SK-N-SH (cell line): ENCODE data around the gene KRTAP10-8.

ENCODE experiments used
- CHD2 ChIP-seq: fragments of 150-350 bp; IDR thresholded peaks from 2 replicates; pipeline ENCODE4 v1.6.1; 2018; ENCODE audit warnings: low read length; ENCODE audit not compliant: partially characterized antibody
- EP300 ChIP-seq, 2 experiments: IDR thresholded peaks; 2 replicates each; pipeline versions ENCODE4 v1.4.0 to v1.6.1; 2012; ENCODE audit warnings: borderline replicate concordance in 1 of 2, low read depth in 1 of 2, low read length in 1 of 2
- EZH2phosphoT487 ChIP-seq: fragments of 200-600 bp; sonication (generic); IDR thresholded peaks from 2 replicates; pipeline ENCODE4 v1.6.1; 2017; ENCODE audit warnings: low read depth, mixed run types, mild to moderate bottlenecking, antibody characterized with exemption, moderate library complexity, borderline replicate concordance
- FOXM1 ChIP-seq: IDR thresholded peaks from 2 replicates; pipeline ENCODE4 v1.4.0; 2012; ENCODE audit warnings: low read depth, mild to moderate bottlenecking
- JUND ChIP-seq: IDR thresholded peaks from 2 replicates; pipeline ENCODE4 v1.4.0; 2012
- MXI1 ChIP-seq: IDR thresholded peaks from 2 replicates; pipeline ENCODE4 v1.6.1; 2012; ENCODE audit warnings: mild to moderate bottlenecking, low read depth, low read length, improper control_type of control experiment
- POLR2AphosphoS5 ChIP-seq: IDR thresholded peaks from 2 replicates; pipeline ENCODE4 v1.6.1; 2012; ENCODE audit warnings: low read depth, low read length
- SIN3A ChIP-seq: IDR thresholded peaks from 2 replicates; pipeline ENCODE4 v1.6.1; 2012; ENCODE audit warnings: low read depth, mild to moderate bottlenecking, low read length, moderate library complexity, borderline replicate concordance
- SMC3 ChIP-seq: IDR thresholded peaks from 2 replicates; pipeline ENCODE4 v1.6.1; 2012; ENCODE audit warnings: low read depth, low read length, improper control_type of control experiment
- TAF1 ChIP-seq: IDR thresholded peaks from 2 replicates; pipeline ENCODE4 v1.6.1; 2012; ENCODE audit warnings: low read depth, mild to moderate bottlenecking, low read length, moderate library complexity, borderline replicate concordance
- YY1 ChIP-seq: IDR thresholded peaks from 2 replicates; pipeline ENCODE4 v1.4.0; 2012; ENCODE audit warnings: low read depth, mild to moderate bottlenecking
- TF ChIP-seq, protein P1 (sequence below): fragments of 200-600 bp; sonication (generic); IDR thresholded peaks from 2 replicates; pipeline ENCODE4 v1.6.1; 2017; ENCODE audit warnings: antibody characterized with exemption, mild to moderate bottlenecking, moderate library complexity
- TF ChIP-seq, protein P2 (sequence below): IDR thresholded peaks from 2 replicates; pipeline ENCODE4 v1.4.0; 2012; ENCODE audit warnings: low read depth, borderline replicate concordance
- TF ChIP-seq, protein P3 (sequence below): IDR thresholded peaks from 2 replicates; pipeline ENCODE4 v1.4.0; 2012; ENCODE audit warnings: low read depth

DNA sequence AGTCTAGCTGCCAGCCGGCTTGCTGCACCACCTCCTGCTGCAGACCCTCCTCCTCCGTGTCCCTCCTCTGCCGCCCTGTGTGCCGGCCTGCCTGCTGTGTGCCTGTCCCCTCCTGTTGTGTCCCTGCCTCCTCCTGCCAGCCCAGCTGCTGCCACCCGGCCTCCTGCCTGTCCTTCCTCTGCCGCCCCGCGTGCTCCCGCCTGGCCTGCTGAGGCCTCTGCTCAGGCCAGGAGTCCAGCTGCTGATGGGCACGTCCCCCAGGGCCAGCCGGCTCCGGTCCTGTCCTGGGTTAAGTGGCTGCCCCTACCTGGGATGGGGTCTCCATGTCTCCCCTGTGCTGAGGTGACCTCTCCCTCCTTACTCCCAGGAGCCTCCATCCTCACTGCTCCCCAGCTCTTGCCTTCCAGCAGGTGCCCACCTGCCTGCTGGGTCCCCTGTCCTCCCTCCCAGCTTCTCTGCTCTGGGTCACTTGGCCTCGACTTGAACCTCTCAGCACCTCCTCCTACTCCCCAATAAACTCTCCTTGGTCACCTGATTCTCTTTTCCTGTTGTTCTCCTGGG lies 870 bp downstream of the KRTAP10-8 start:
- TF ChIP-seq, protein P1, sequence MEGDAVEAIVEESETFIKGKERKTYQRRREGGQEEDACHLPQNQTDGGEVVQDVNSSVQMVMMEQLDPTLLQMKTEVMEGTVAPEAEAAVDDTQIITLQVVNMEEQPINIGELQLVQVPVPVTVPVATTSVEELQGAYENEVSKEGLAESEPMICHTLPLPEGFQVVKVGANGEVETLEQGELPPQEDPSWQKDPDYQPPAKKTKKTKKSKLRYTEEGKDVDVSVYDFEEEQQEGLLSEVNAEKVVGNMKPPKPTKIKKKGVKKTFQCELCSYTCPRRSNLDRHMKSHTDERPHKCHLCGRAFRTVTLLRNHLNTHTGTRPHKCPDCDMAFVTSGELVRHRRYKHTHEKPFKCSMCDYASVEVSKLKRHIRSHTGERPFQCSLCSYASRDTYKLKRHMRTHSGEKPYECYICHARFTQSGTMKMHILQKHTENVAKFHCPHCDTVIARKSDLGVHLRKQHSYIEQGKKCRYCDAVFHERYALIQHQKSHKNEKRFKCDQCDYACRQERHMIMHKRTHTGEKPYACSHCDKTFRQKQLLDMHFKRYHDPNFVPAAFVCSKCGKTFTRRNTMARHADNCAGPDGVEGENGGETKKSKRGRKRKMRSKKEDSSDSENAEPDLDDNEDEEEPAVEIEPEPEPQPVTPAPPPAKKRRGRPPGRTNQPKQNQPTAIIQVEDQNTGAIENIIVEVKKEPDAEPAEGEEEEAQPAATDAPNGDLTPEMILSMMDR: no peak
- TF ChIP-seq SMC3 (no peak), FOXM1 (no peak), MXI1 (no peak), SIN3A (no peak), CHD2 (no peak), JUND (no peak), YY1 (no peak), EP300 (IDR thresholded peaks at IDR 0.05; ENCODE audit: borderline replicate concordance in 1 of 2, low read depth in 1 of 2, low read length in 1 of 2) (no peak), EZH2phosphoT487 (no peak), POLR2AphosphoS5 (no peak), TAF1 (no peak)
- TF ChIP-seq, protein P2, sequence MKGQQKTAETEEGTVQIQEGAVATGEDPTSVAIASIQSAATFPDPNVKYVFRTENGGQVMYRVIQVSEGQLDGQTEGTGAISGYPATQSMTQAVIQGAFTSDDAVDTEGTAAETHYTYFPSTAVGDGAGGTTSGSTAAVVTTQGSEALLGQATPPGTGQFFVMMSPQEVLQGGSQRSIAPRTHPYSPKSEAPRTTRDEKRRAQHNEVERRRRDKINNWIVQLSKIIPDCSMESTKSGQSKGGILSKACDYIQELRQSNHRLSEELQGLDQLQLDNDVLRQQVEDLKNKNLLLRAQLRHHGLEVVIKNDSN: no peak
- TF ChIP-seq, protein P3, sequence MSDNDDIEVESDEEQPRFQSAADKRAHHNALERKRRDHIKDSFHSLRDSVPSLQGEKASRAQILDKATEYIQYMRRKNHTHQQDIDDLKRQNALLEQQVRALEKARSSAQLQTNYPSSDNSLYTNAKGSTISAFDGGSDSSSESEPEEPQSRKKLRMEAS: no peak
